HepG2 (cell line): Measurements from ENCODE around the gene ARHGEF12. TPM values are rescaled to one million over a fixed set of nuclear protein-coding genes. Genes with fewer than 3 reads are reported as not detected.

Experiments
- FOXA3 ChIP-seq: IDR thresholded peaks from 2 replicates; pipeline ENCODE4 v1.6.1; 2016; ENCODE audit warnings: missing genetic modification reagents, missing compliant biosample characterization
- HNF4A ChIP-seq: sonication (generic); formaldehyde crosslinking; IDR thresholded peaks from 2 replicates; pipeline ENCODE4 v1.4.0; 2020; ENCODE audit warnings: missing genetic modification reagents
- SAP130 ChIP-seq: IDR thresholded peaks from 2 replicates; pipeline ENCODE4 v1.6.1; 2016; ENCODE audit warnings: low read depth
- ZBTB20 ChIP-seq: sonication (generic); formaldehyde crosslinking; IDR thresholded peaks from 2 replicates; pipeline ENCODE4 v1.8.1; 2023; ENCODE audit warnings: missing genetic modification reagents, low read depth, mild to moderate bottlenecking, borderline replicate concordance
- ZNF431 ChIP-seq: sonication (generic); formaldehyde crosslinking; IDR thresholded peaks from 2 replicates; pipeline ENCODE4 v1.9.0; 2022; ENCODE audit warnings: missing genetic modification reagents, low read depth, mild to moderate bottlenecking, borderline replicate concordance
- polyA plus RNA-seq, 8 experiments: library from polyadenylated mRNA; depleted of rRNA in 3 of 8; stranded (reverse) in 7 of 8; unstranded in 1 of 8; fragments of >200 nt; fragmentation: Illumina TruSeq in 4 of 8; extraction: Trizol in 4 of 8; gene quantifications; 2 replicates each; pipeline versions ENCODE4 v1.2.1 to v1.2.3, GENCODE V29; 2011 to 2016; ENCODE audit warnings: low read depth in 4 of 8, missing spikeins in 1 of 8, mixed read lengths in 1 of 8; ENCODE audit not compliant: insufficient read depth in 1 of 8
- total RNA-seq, 5 experiments: library from RNA; depleted of rRNA; stranded (reverse); fragments of >200 nt; fragmentation: Illumina TruSeq; extraction: Trizol; gene quantifications; 2 replicates each; pipeline ENCODE4 v1.2.3, GENCODE V29; 2016; ENCODE audit warnings: low read depth in 1 of 5
- TF ChIP-seq, protein P1 (sequence below): sonication (generic); formaldehyde crosslinking; IDR thresholded peaks from 2 replicates; pipeline ENCODE4 v1.5.0; 2020; ENCODE audit warnings: mild to moderate bottlenecking, missing genetic modification reagents, borderline replicate concordance
- TF ChIP-seq, protein P2 (sequence below): sonication (generic); formaldehyde crosslinking; IDR thresholded peaks from 2 replicates; pipeline ENCODE4 v1.8.0; 2022; ENCODE audit warnings: mild to moderate bottlenecking, missing genetic modification reagents, moderate library complexity
- TF ChIP-seq, protein P3 (sequence below): IDR thresholded peaks from 2 replicates; pipeline ENCODE4 v1.6.1; 2012; ENCODE audit warnings: low read depth, low read length, improper control_type of control experiment
- TF ChIP-seq, protein P4 (sequence below): sonication (generic); formaldehyde crosslinking; conservative IDR thresholded peaks from 2 replicates; pipeline ENCODE4 v1.4.0; 2020; ENCODE audit warnings: mild to moderate bottlenecking, missing genetic modification reagents, moderate library complexity
- TF ChIP-seq, protein P5 (sequence below): IDR thresholded peaks from 2 replicates; pipeline ENCODE4 v1.4.0; 2020; ENCODE audit warnings: mild to moderate bottlenecking, missing genetic modification reagents
- TF ChIP-seq, protein P6 (sequence below): sonication (generic); formaldehyde crosslinking; IDR thresholded peaks from 2 replicates; pipeline ENCODE4 v1.4.0; 2020; ENCODE audit warnings: mild to moderate bottlenecking, low read depth, missing genetic modification reagents
- TF ChIP-seq, protein P7 (sequence below): sonication (generic); formaldehyde crosslinking; IDR thresholded peaks from 2 replicates; pipeline ENCODE4 v1.4.0; 2020; ENCODE audit warnings: mild to moderate bottlenecking, missing genetic modification reagents

The ARHGEF12 gene
- total and polyA plus RNA-seq, 2 of the 13 experiments (the other 11 are each of a cell fraction or from before 2014, with no cell fraction given), result 17.9 to 54.4 TPM

DNA sequence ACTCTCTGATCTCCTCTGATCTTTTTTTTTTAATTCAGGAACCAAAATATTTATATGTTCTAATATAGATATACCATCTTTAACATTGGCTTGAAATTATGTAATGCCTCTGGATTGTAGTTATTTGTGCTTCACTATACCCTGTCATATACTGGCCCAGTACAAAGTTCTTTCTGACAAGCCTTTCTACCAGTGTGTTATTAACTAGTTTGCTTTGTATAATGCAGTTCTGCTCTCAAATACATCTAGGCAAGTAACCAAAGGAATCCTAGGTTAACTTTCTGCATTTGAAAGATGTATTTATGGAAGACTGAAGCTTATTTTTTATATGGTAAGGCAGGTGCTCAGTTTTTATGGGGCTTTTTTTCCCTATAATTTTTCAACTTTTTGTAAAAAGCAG, 36.1 kb downstream of the ARHGEF12 start (continued):
- peak; percentile 67 for TF ChIP-seq HNF4A (CRISPR knock-in tag)
- no peak for TF ChIP-seq ZNF431
- peak; percentile 79; the same call in 1 of the 2 replicates for TF ChIP-seq ZBTB20 (CRISPR knock-in tag)
- TF ChIP-seq FOXA3 (CRISPR knock-in tag), result peak; percentile 43
- TF ChIP-seq, protein P1, sequence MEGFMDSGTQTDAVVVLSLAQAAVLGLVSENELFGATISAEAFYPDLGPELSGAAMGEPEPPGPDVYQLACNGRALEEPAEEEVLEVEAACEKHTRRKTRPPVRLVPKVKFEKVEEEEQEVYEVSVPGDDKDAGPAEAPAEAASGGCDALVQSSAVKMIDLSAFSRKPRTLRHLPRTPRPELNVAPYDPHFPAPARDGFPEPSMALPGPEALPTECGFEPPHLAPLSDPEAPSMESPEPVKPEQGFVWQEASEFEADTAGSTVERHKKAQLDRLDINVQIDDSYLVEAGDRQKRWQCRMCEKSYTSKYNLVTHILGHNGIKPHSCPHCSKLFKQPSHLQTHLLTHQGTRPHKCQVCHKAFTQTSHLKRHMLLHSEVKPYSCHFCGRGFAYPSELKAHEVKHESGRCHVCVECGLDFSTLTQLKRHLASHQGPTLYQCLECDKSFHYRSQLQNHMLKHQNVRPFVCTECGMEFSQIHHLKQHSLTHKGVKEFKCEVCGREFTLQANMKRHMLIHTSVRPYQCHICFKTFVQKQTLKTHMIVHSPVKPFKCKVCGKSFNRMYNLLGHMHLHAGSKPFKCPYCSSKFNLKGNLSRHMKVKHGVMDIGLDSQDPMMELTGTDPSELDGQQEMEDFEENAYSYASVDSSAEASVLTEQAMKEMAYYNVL (CRISPR knock-in tag), result no peak
- TF ChIP-seq, protein P2, sequence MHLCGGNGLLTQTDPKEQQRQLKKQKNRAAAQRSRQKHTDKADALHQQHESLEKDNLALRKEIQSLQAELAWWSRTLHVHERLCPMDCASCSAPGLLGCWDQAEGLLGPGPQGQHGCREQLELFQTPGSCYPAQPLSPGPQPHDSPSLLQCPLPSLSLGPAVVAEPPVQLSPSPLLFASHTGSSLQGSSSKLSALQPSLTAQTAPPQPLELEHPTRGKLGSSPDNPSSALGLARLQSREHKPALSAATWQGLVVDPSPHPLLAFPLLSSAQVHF (CRISPR knock-in tag), result no peak
- TF ChIP-seq SAP130, result peak; percentile 59; the same call in 1 of the 2 replicates
- TF ChIP-seq, protein P3, sequence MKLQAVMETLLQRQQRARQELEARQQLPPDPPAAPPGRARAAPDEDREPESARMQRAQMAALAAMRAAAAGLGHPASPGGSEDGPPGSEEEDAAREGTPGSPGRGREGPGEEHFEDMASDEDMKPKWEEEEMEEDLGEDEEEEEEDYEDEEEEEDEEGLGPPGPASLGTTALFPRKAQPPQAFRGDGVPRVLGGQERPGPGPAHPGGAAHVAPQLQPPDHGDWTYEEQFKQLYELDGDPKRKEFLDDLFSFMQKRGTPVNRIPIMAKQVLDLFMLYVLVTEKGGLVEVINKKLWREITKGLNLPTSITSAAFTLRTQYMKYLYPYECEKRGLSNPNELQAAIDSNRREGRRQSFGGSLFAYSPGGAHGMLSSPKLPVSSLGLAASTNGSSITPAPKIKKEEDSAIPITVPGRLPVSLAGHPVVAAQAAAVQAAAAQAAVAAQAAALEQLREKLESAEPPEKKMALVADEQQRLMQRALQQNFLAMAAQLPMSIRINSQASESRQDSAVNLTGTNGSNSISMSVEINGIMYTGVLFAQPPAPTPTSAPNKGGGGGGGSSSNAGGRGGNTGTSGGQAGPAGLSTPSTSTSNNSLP, result 0 out of 2 replicates have a peak, but pooled peaks have one; percentile 30
- TF ChIP-seq, protein P4, sequence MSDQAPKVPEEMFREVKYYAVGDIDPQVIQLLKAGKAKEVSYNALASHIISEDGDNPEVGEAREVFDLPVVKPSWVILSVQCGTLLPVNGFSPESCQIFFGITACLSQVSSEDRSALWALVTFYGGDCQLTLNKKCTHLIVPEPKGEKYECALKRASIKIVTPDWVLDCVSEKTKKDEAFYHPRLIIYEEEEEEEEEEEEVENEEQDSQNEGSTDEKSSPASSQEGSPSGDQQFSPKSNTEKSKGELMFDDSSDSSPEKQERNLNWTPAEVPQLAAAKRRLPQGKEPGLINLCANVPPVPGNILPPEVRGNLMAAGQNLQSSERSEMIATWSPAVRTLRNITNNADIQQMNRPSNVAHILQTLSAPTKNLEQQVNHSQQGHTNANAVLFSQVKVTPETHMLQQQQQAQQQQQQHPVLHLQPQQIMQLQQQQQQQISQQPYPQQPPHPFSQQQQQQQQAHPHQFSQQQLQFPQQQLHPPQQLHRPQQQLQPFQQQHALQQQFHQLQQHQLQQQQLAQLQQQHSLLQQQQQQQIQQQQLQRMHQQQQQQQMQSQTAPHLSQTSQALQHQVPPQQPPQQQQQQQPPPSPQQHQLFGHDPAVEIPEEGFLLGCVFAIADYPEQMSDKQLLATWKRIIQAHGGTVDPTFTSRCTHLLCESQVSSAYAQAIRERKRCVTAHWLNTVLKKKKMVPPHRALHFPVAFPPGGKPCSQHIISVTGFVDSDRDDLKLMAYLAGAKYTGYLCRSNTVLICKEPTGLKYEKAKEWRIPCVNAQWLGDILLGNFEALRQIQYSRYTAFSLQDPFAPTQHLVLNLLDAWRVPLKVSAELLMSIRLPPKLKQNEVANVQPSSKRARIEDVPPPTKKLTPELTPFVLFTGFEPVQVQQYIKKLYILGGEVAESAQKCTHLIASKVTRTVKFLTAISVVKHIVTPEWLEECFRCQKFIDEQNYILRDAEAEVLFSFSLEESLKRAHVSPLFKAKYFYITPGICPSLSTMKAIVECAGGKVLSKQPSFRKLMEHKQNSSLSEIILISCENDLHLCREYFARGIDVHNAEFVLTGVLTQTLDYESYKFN (CRISPR knock-in tag), result peak; percentile 79
- TF ChIP-seq, protein P5, sequence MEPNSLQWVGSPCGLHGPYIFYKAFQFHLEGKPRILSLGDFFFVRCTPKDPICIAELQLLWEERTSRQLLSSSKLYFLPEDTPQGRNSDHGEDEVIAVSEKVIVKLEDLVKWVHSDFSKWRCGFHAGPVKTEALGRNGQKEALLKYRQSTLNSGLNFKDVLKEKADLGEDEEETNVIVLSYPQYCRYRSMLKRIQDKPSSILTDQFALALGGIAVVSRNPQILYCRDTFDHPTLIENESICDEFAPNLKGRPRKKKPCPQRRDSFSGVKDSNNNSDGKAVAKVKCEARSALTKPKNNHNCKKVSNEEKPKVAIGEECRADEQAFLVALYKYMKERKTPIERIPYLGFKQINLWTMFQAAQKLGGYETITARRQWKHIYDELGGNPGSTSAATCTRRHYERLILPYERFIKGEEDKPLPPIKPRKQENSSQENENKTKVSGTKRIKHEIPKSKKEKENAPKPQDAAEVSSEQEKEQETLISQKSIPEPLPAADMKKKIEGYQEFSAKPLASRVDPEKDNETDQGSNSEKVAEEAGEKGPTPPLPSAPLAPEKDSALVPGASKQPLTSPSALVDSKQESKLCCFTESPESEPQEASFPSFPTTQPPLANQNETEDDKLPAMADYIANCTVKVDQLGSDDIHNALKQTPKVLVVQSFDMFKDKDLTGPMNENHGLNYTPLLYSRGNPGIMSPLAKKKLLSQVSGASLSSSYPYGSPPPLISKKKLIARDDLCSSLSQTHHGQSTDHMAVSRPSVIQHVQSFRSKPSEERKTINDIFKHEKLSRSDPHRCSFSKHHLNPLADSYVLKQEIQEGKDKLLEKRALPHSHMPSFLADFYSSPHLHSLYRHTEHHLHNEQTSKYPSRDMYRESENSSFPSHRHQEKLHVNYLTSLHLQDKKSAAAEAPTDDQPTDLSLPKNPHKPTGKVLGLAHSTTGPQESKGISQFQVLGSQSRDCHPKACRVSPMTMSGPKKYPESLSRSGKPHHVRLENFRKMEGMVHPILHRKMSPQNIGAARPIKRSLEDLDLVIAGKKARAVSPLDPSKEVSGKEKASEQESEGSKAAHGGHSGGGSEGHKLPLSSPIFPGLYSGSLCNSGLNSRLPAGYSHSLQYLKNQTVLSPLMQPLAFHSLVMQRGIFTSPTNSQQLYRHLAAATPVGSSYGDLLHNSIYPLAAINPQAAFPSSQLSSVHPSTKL (CRISPR knock-in tag), result peak; percentile 42
- TF ChIP-seq, protein P6, sequence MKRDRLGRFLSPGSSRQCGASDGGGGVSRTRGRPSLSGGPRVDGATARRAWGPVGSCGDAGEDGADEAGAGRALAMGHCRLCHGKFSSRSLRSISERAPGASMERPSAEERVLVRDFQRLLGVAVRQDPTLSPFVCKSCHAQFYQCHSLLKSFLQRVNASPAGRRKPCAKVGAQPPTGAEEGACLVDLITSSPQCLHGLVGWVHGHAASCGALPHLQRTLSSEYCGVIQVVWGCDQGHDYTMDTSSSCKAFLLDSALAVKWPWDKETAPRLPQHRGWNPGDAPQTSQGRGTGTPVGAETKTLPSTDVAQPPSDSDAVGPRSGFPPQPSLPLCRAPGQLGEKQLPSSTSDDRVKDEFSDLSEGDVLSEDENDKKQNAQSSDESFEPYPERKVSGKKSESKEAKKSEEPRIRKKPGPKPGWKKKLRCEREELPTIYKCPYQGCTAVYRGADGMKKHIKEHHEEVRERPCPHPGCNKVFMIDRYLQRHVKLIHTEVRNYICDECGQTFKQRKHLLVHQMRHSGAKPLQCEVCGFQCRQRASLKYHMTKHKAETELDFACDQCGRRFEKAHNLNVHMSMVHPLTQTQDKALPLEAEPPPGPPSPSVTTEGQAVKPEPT (CRISPR knock-in tag), result no peak
- TF ChIP-seq, protein P7, sequence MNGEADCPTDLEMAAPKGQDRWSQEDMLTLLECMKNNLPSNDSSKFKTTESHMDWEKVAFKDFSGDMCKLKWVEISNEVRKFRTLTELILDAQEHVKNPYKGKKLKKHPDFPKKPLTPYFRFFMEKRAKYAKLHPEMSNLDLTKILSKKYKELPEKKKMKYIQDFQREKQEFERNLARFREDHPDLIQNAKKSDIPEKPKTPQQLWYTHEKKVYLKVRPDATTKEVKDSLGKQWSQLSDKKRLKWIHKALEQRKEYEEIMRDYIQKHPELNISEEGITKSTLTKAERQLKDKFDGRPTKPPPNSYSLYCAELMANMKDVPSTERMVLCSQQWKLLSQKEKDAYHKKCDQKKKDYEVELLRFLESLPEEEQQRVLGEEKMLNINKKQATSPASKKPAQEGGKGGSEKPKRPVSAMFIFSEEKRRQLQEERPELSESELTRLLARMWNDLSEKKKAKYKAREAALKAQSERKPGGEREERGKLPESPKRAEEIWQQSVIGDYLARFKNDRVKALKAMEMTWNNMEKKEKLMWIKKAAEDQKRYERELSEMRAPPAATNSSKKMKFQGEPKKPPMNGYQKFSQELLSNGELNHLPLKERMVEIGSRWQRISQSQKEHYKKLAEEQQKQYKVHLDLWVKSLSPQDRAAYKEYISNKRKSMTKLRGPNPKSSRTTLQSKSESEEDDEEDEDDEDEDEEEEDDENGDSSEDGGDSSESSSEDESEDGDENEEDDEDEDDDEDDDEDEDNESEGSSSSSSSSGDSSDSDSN (CRISPR knock-in tag), result no peak
